Measurements from ENCODE around the gene OLFML1.

Gene OLFML1

DNA sequence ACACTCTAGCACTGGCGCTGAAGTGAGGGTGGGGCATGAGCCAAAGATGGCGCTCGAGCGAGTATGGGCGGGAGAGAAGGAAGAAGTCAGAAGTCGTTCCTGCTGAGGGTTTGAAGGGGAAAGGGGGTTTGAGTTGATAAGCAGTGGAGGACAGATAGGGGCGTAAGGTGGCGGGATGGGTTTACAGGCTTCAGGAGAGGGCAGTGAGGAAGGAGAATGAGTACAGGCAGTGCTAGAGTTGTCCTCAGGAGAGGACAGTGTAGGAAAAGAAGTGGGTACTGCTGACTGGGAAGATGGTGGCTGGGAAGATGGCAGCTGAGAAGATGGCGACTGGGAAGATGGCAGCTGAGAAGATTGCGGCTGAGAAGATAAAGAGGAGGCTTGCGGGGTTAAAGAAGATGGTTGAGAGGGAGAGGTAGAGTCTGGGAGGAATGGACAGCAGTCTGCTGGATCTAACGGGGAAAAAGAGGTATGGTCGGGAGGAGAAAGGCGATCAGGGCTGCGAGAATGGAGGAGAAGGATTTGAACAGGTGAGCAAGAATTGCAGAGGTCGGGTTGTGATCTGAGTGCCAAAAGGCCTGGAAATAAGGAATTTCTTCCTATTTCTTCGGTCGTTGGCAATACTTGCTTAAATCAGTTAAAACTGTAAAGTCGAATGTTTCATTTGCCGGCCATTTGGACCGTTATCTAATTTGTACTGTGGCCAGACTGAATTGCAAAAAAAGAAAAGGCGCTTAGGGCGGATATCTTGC lies 33.7 kb downstream of the OLFML1 start:
- Histone ChIP-seq H3K27ac (ENCODE audit: extremely low read depth, low read depth, low read length) (no peak overlapping the region), H3K4me3 (ENCODE audit: low read depth, low read length) (no peak overlapping the region), H3K9me3 (ENCODE audit: control insufficient read depth, insufficient read depth, low read depth, low read length) (no peaks in the 10 kb centered on the region), H3K4me1 (ENCODE audit: control insufficient read depth, insufficient read depth, low read length) (no peaks in the 10 kb centered on the region), H3K36me3 (ENCODE audit: control insufficient read depth in 2 of 2, insufficient read depth in 1 of 2, low read length in 2 of 2) (no peaks in the 10 kb centered on the region)
- CTCF ChIA-PET: no interaction called here
- POLR2A ChIA-PET: no interaction called here
- TF ChIP-seq, protein P1, sequence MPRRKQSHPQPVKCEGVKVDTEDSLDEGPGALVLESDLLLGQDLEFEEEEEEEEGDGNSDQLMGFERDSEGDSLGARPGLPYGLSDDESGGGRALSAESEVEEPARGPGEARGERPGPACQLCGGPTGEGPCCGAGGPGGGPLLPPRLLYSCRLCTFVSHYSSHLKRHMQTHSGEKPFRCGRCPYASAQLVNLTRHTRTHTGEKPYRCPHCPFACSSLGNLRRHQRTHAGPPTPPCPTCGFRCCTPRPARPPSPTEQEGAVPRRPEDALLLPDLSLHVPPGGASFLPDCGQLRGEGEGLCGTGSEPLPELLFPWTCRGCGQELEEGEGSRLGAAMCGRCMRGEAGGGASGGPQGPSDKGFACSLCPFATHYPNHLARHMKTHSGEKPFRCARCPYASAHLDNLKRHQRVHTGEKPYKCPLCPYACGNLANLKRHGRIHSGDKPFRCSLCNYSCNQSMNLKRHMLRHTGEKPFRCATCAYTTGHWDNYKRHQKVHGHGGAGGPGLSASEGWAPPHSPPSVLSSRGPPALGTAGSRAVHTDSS (tag by site-specific recombination; IDR thresholded peaks at IDR 0.05): no peak
- no peak for TF ChIP-seq ZNF785 (tag by site-specific recombination; IDR thresholded peaks at IDR 0.05)
- TF ChIP-seq FEZF1 (tag by site-specific recombination; IDR thresholded peaks at IDR 0.05): no peak

DNA sequence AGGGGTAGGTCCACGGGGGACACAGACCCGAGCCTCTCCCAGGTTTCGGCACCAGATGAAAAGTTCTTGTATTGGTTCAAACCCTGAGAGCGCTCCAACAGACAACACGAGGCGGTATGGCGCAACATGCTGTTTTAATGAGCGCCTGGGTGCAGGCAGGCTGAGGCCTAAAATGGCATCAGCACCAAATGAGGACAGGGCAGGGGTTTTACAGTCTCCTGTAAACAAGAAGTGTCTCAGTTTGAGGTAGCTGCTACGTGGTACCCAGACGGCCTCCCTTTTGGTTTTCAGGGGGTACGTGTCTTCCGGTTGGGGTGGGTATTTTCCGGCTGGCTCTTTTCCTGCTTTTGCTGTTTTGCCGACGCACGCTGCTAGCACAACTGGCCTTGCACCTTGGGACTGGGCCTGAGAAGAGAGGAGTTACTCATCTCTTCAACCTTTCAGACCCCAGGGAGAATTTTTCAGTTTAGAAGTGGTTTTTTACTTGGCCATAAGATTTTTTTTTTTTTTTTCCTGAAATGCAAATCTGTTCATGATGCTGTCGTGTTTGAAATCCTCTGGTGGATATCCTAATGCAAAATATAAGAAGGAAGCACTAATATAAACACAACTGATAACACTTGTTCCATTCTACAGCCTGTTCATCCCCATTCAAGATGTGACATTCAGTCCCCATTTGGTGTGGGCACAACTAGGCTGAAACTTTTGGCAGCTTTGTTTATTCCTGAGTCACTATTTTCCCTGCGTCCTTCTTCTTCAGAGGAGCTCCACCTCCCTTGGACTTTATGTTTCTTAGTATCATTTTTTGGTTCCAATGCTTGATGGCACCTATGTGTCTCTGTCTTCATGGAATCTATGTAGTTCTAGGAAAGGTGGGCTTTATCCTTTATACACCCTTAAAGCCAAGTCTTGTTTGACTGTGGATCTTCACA lies 35.0 kb downstream of the OLFML1 start:
- Histone ChIP-seq H3K4me1 (ENCODE audit: control insufficient read depth, insufficient read depth, low read length) (no peaks in the 10 kb centered on the region), H3K9me3 (ENCODE audit: control insufficient read depth, insufficient read depth, low read depth, low read length) (no peaks in the 10 kb centered on the region), H3K36me3 (ENCODE audit: control insufficient read depth in 2 of 2, insufficient read depth in 1 of 2, low read length in 2 of 2) (no peaks in the 10 kb centered on the region), H3K4me3 (ENCODE audit: low read depth, low read length) (no peak overlapping the region), H3K27ac (ENCODE audit: extremely low read depth, low read depth, low read length) (no peak overlapping the region)
- TF ChIP-seq ZNF785 (tag by site-specific recombination; IDR thresholded peaks at IDR 0.05) (no peak), KLF8 (tag by site-specific recombination; IDR thresholded peaks at IDR 0.05) (no peak), ZNF292 (tag by site-specific recombination; IDR thresholded peaks at IDR 0.05; ENCODE audit: borderline replicate concordance, low read depth) (no peak)
- ChIA-PET POLR2A (no interaction called here), CTCF (interaction anchor here (0.6 to 2.0 kb wide), 4 partner anchors 8 to 682 kb away, joined by 3 to 8 read pairs (median 6); no protein-coding TSS in a partner anchor)

DNA sequence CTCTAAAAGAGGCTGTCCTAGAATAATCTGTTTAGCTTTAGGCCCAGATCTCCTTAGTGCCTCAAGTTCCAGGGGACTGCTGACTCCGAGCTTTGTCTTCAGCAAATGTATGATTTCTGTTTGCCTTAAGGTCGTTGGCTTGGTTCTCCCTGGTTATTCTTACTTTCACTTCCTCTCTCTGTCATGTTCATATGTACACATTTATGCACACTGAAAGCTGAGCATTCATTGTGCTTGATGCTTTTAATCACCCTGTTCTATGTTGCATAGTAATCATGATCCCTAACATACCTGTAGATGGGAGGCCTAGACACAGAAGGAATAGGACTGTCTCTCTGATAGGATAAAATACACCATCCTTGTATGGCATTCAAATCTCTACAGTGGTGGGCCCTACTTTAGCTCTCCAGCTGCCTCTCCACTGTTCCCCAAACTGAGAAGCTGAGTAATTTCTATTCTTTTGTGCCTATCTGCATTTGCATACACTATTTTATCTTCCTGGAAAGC lies 35.7 kb downstream of the OLFML1 start:
- H3K4me1 ChIP-seq (ENCODE audit: control insufficient read depth, insufficient read depth, low read length): no peaks in the 10 kb centered on the region
- H3K4me3 ChIP-seq (ENCODE audit: low read depth, low read length): no peak overlapping the region
- POLR2A ChIA-PET: no interaction called here
- CTCF ChIA-PET: interaction anchor here (0.6 to 2.0 kb wide), 4 partner anchors 9 to 783 kb away, joined by 3 to 8 read pairs (median 4); no protein-coding TSS in a partner anchor
- no peak overlapping the region for H3K27ac ChIP-seq (ENCODE audit: extremely low read depth, low read depth, low read length)
- TF ChIP-seq, protein P2, sequence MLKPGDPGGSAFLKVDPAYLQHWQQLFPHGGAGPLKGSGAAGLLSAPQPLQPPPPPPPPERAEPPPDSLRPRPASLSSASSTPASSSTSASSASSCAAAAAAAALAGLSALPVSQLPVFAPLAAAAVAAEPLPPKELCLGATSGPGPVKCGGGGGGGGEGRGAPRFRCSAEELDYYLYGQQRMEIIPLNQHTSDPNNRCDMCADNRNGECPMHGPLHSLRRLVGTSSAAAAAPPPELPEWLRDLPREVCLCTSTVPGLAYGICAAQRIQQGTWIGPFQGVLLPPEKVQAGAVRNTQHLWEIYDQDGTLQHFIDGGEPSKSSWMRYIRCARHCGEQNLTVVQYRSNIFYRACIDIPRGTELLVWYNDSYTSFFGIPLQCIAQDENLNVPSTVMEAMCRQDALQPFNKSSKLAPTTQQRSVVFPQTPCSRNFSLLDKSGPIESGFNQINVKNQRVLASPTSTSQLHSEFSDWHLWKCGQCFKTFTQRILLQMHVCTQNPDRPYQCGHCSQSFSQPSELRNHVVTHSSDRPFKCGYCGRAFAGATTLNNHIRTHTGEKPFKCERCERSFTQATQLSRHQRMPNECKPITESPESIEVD (tag by site-specific recombination; IDR thresholded peaks at IDR 0.05): no peak
- TF ChIP-seq SP2 (tag by site-specific recombination; IDR thresholded peaks at IDR 0.05) (no peak), ZNF324 (tag by site-specific recombination; IDR thresholded peaks at IDR 0.05) (no peak), ZFP3 (tag by site-specific recombination; IDR thresholded peaks at IDR 0.05; ENCODE audit: low read depth) (no peak), ZBTB1 (tag by site-specific recombination; IDR thresholded peaks at IDR 0.05) (no peak), ZSCAN16 (tag by site-specific recombination; IDR thresholded peaks at IDR 0.05) (no peak), ZNF610 (tag by site-specific recombination; IDR thresholded peaks at IDR 0.05; ENCODE audit: borderline replicate concordance) (no peak), ZSCAN30 (tag by site-specific recombination; IDR thresholded peaks at IDR 0.05) (no peak)
- H3K9me3 ChIP-seq (ENCODE audit: control insufficient read depth, insufficient read depth, low read depth, low read length): no peaks in the 10 kb centered on the region
- H3K36me3 ChIP-seq (ENCODE audit: control insufficient read depth in 2 of 2, insufficient read depth in 1 of 2, low read length in 2 of 2): no peaks in the 10 kb centered on the region

Data from HEK293 (cell line).